Left ventricle myocardium inferior (tissue), 1 donor: ENCODE measurements around the gene KIF16B. TPM values are rescaled to one million over a fixed set of nuclear protein-coding genes. Genes with fewer than 3 reads are reported as not detected.

Source experiments
- DNase-seq: peaks from one replicate; pipeline ENCODE4 v3.0.0-alpha.2; 2020
- H3K27ac ChIP-seq: fragments of 200-600 bp; replicated peaks from 2 replicates; pipeline ENCODE4 v1.8.0; 2021
- H3K27me3 ChIP-seq: fragments of 200-600 bp; 2 replicates; pipeline ENCODE4 v1.8.0; 2021; ENCODE audit warnings: low read depth
- H3K36me3 ChIP-seq: fragments of 200-600 bp; 2 replicates; pipeline ENCODE4 v1.8.0; 2021
- H3K4me1 ChIP-seq: fragments of 200-600 bp; 2 replicates; pipeline ENCODE4 v1.8.0; 2021
- H3K4me3 ChIP-seq: fragments of 200-600 bp; 2 replicates; pipeline ENCODE4 v1.8.0; 2021; ENCODE audit warnings: mild to moderate bottlenecking, moderate library complexity
- H3K9me3 ChIP-seq: fragments of 200-600 bp; replicated peaks from 2 replicates; pipeline ENCODE4 v1.8.0; 2021
- intact Hi-C: fragments of 100-400 bp; cut with micrococcal nuclease; formaldehyde crosslinking; loops from one replicate; pipeline ENCODE4 v1.11.0; 2022
- total RNA-seq: library from RNA; stranded (reverse); fragmentation: NEBNext Ultra II Directional; extraction: Animal tissue kit (Norgen Biotek cat#: 25700); gene quantifications from one replicate; pipeline ENCODE4 v1.2.1, GENCODE V29; 2021
- TF ChIP-seq, protein P1 (sequence below): fragments of 200-600 bp; IDR thresholded peaks from 2 replicates; pipeline ENCODE4 v1.8.0; 2021; ENCODE audit warnings: antibody characterized with exemption, mild to moderate bottlenecking, borderline replicate concordance
- donor health status: DM: no; HTN: yes; CAD: no; lungs with severe emphysema.

Gene KIF16B
- total RNA-seq, 1 donor from 2014 or later, result 16.4 TPM

DNA sequence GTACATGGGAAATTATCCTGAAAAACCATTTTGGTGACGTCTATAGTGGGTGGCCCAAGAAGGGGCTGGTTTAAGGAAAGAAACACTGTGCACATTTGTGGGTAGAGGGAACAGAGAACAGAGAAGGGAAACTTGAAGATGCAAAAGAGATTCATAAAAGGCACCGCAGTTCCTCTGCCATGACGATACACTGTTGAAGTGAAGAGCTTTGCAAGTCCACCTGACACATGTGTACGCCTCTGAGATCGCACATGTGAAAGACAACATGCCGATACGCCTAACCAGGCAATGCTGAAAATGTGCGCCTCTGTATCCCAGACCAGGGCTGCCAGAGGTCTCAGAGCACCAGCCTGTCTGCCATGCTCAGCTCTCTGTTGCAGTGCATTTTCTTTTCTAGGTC lies 180.9 kb downstream of the KIF16B start:
- TF ChIP-seq, protein P1, sequence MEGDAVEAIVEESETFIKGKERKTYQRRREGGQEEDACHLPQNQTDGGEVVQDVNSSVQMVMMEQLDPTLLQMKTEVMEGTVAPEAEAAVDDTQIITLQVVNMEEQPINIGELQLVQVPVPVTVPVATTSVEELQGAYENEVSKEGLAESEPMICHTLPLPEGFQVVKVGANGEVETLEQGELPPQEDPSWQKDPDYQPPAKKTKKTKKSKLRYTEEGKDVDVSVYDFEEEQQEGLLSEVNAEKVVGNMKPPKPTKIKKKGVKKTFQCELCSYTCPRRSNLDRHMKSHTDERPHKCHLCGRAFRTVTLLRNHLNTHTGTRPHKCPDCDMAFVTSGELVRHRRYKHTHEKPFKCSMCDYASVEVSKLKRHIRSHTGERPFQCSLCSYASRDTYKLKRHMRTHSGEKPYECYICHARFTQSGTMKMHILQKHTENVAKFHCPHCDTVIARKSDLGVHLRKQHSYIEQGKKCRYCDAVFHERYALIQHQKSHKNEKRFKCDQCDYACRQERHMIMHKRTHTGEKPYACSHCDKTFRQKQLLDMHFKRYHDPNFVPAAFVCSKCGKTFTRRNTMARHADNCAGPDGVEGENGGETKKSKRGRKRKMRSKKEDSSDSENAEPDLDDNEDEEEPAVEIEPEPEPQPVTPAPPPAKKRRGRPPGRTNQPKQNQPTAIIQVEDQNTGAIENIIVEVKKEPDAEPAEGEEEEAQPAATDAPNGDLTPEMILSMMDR, result no peak
- intact Hi-C loops, result no loop called here
- H3K36me3 ChIP-seq, result peaks cover 26% of the 10 kb centered on the region

DNA sequence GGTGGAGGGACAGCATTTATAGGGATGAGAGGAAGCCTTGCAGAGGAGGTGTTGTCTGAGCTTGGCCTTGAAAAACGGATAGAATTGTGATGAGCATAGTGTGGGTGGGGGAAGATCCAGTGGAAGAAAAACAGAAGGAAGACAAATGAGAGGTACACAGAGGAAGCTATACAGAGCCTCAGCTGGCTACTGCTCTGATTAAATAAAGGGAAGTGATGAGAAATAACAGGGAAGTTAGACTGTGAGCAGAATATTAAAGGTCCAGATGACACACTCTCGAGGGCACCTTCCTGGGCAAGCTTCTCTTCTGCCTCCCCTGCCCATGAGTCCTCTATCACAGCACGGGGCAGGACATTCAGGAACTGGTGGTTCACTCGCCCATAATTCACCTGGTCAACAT lies 182.3 kb downstream of the KIF16B start:
- intact Hi-C loops, result no loop called here
- no peak overlapping the region for H3K4me3 ChIP-seq
- TF ChIP-seq, protein P1, result no peak
- no peaks in the 10 kb centered on the region for H3K9me3 ChIP-seq
- no peak for DNase-seq
- no peaks in the 10 kb centered on the region for H3K27me3 ChIP-seq
- H3K36me3 ChIP-seq, result peaks cover 26% of the 10 kb centered on the region
- H3K4me1 ChIP-seq, result no peaks in the 10 kb centered on the region
- H3K27ac ChIP-seq, result no peak overlapping the region

More for the DNA sequence above, 180.9 kb downstream of the KIF16B start:
- Histone ChIP-seq H3K9me3 (no peaks in the 10 kb centered on the region), H3K27ac (no peak overlapping the region), H3K4me1 (peaks cover 9% of the 10 kb centered on the region), H3K4me3 (no peak overlapping the region), H3K27me3 (no peaks in the 10 kb centered on the region)
- no peak for DNase-seq

DNA sequence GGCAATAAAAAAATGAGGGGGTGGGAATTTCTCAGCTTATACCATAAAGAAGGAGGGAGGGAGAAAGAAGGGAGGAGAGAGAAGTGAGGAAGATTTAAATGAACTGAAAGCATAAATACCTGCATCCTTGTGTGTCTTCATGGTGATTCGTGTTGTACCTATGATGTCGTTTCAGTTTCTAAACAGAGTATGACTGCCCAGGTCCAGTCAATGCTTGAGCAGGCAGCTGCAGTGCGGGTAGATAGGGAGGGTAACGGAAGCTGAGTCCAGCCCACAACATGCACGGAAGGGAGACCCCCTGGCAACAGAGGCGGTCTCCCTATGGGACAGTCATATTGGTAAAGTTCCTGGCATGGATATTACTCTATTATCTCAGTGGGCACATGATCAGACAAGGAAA lies 184.5 kb downstream of the KIF16B start:
- DNase-seq, result no peak
- H3K27ac ChIP-seq, result no peak overlapping the region
- no peaks in the 10 kb centered on the region for H3K9me3 ChIP-seq
- H3K36me3 ChIP-seq, result peaks cover 35% of the 10 kb centered on the region
- TF ChIP-seq, protein P1, result no peak
- intact Hi-C loops, result no loop called here
- no peak overlapping the region for H3K4me3 ChIP-seq
- no peaks in the 10 kb centered on the region for H3K4me1 ChIP-seq
- H3K27me3 ChIP-seq, result no peaks in the 10 kb centered on the region

DNA sequence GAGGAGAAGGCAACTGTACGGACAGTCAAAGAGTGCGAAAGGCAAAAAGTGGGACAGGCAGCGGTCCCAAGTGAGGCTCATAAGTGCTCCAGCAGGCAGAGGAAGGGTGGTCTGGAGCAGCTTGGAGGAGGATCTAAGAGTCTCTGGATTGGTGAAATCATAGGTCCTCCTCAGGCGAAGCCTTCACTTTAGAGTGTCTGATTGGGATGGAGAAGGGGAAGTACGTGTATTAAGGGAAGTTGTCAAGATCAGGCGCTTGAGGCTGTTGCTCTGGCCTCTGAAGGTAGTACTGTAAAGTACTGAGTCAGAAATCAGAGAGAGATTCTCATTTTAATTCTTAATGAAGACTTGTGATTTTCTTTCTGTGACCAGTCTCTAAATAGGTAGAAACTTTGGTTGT lies 185.6 kb downstream of the KIF16B start:
- TF ChIP-seq, protein P1, result no peak
- H3K4me1 ChIP-seq, result no peaks in the 10 kb centered on the region
- DNase-seq, result no peak
- H3K27me3 ChIP-seq, result no peaks in the 10 kb centered on the region
- H3K27ac ChIP-seq, result no peak overlapping the region
- intact Hi-C loops, result no loop called here
- H3K9me3 ChIP-seq, result no peaks in the 10 kb centered on the region
- H3K36me3 ChIP-seq, result peaks cover 38% of the 10 kb centered on the region
- no peak overlapping the region for H3K4me3 ChIP-seq

DNA sequence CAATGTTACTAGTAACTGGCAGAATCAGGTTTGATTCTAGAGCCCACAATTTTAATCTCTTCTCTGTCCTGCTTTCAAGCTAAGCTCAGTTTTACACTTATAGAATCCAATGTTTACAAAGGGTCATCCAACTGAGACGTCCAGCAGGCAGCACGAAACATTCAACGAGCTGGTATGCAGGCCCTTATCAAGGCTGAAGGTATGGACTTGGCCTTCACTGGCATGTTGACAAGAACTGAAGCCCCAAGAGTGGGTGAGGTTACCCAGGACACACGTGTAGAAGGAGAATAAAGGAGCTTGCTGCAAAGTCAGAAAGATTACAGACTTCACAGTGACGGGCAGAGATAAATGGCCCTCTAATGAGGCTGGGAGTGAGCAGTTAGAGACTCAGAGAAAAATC lies 187.4 kb downstream of the KIF16B start:
- no peaks in the 10 kb centered on the region for H3K27me3 ChIP-seq
- no peaks in the 10 kb centered on the region for H3K4me1 ChIP-seq
- H3K36me3 ChIP-seq, result peaks cover 31% of the 10 kb centered on the region
- H3K27ac ChIP-seq, result no peak overlapping the region
- TF ChIP-seq, protein P1, result no peak
- DNase-seq, result no peak
- H3K9me3 ChIP-seq, result no peaks in the 10 kb centered on the region
- intact Hi-C loops, result no loop called here
- no peak overlapping the region for H3K4me3 ChIP-seq

DNA sequence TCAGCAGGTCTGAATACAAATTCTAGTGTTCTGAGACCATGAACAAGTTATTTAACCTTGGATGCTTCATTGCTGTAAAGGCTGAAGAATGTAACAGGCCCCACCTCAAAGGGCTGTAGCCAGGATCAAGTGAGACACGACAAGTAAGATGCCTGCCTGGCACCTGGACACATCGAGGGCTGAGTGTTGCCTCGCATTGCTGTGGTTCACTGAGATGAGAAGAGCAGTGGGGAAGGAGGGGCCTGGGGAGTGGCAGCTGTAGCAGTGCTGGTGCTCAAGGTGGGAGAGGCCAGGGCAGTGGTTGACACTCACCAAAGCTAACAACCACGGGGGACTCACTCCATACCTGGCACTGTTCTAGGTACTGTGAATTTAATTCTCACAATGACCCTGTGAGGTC lies 187.8 kb downstream of the KIF16B start:
- H3K9me3 ChIP-seq, result no peaks in the 10 kb centered on the region
- TF ChIP-seq, protein P1, result no peak
- no peak for DNase-seq
- H3K27ac ChIP-seq, result no peak overlapping the region
- intact Hi-C loops, result no loop called here
- no peaks in the 10 kb centered on the region for H3K4me1 ChIP-seq
- H3K36me3 ChIP-seq, result peaks cover 32% of the 10 kb centered on the region
- H3K27me3 ChIP-seq, result no peaks in the 10 kb centered on the region
- no peak overlapping the region for H3K4me3 ChIP-seq
